HCT116 (cell line): ENCODE data around the gene AP3S1. TPM values are rescaled to one million over a fixed set of nuclear protein-coding genes. Genes with fewer than 3 reads are reported as not detected.

ENCODE experiments used
- ATAC-seq: fragments of 200-7000 bp; cut with Tn5 transposase; 2 replicates; pipeline ENCODE4 v1.9.1; 2020; ENCODE audit warnings: mild to moderate bottlenecking, moderate library complexity
- BruUV-seq: library from RNA; stranded (reverse); fragments of 400-500 nt; replicated peaks from 2 replicates; lab custom pipeline; 2021; lab: Mats Ljungman, UMichigan
- CTCF ChIA-PET: fragments of 300-600 bp; sonication (Branson Sonifier 250); formaldehyde crosslinking; loops from one replicate; lab custom pipeline; 2021; ENCODE audit warnings: antibody characterized with exemption; lab: Charles Lee
- POLR2A ChIA-PET: fragments of 300-600, 350-600 bp; sonication (Branson Sonifier 250); formaldehyde crosslinking; loops from one replicate; lab custom pipeline; 2021; ENCODE audit warnings: antibody characterized with exemption; lab: Charles Lee
- RAD21 ChIA-PET, 2 experiments: fragments of 300-600 bp; sonication (Branson Sonifier 250); formaldehyde crosslinking; loops; one replicate each; lab custom pipeline; 2023; ENCODE audit warnings: low total read pairs in 2 of 2; ENCODE audit not compliant: uncharacterized antibody in 2 of 2, unreplicated experiment in 2 of 2, low non-redundant PET in 1 of 2; lab: Charles Lee
- DNase-seq: peaks from one replicate; pipeline ENCODE4 v3.0.0-alpha.2; 2010; ENCODE audit warnings: low read depth, low spot score
- H2AFZ ChIP-seq: fragments of 200-600 bp; shearing (Covaris generic), sonication (generic); 2 replicates; pipeline ENCODE4 v1.6.1; 2017; ENCODE audit warnings: low read depth, mixed run types, mixed read lengths, antibody characterized with exemption, low read length; ENCODE audit not compliant: poor library complexity, severe bottlenecking
- H3K27ac ChIP-seq: 2 replicates; pipeline ENCODE4 v1.5.1; 2012; ENCODE audit warnings: low read depth, low read length
- H3K27me3 ChIP-seq: fragments of 200-600 bp; sonication (generic); 2 replicates; pipeline ENCODE4 v1.6.1; 2016; ENCODE audit warnings: mixed run types, low read length, mixed read lengths; ENCODE audit not compliant: insufficient read depth
- H3K36me3 ChIP-seq, 2 experiments: fragments of 200-500 bp in 1 of 2; fragments of 200-600 bp in 1 of 2; sonication (Bioruptor generic) in 1 of 2; sonication (generic) in 1 of 2; 2 replicates each; pipeline versions ENCODE4 v1.5.1 to v1.6.1; 2014 to 2016; ENCODE audit warnings: low read length in 2 of 2, inconsistent platforms in 1 of 2, mixed read lengths in 1 of 2, mixed run types in 1 of 2; ENCODE audit not compliant: insufficient read depth in 2 of 2, control insufficient read depth in 1 of 2
- H3K4me1 ChIP-seq, 2 experiments: fragments of 200-600 bp in 1 of 2; sonication (generic) in 1 of 2; 2 replicates each; pipeline versions ENCODE4 v1.5.1 to v1.6.1; 2012 to 2017; ENCODE audit warnings: low read length in 2 of 2, inconsistent platforms in 1 of 2, mild to moderate bottlenecking in 1 of 2, mixed read lengths in 1 of 2, mixed run types in 1 of 2, moderate library complexity in 1 of 2; ENCODE audit not compliant: insufficient read depth in 2 of 2, control insufficient read depth in 1 of 2
- H3K4me2 ChIP-seq: fragments of 200-600 bp; sonication (generic); 2 replicates; pipeline ENCODE4 v1.6.1; 2017; ENCODE audit warnings: mixed run types, low read length, mixed read lengths
- H3K4me3 ChIP-seq, 2 experiments: fragments of 200-600 bp in 1 of 2; sonication (generic) in 1 of 2; replicated peaks in 1 of 2; 2 replicates each; pipeline ENCODE4 v1.5.1; 2011 to 2016; ENCODE audit warnings: low read length in 2 of 2, control low read depth in 1 of 2, low read depth in 1 of 2, mild to moderate bottlenecking in 1 of 2, mixed read lengths in 1 of 2, mixed run types in 1 of 2
- H3K79me2 ChIP-seq: fragments of 200-600 bp; sonication (generic); 2 replicates; pipeline ENCODE4 v1.6.1; 2017; ENCODE audit warnings: mild to moderate bottlenecking, mixed run types, low read length, moderate library complexity, mixed read lengths; ENCODE audit not compliant: insufficient read depth
- H3K9ac ChIP-seq: fragments of 200-600 bp; sonication (generic); 2 replicates; pipeline ENCODE4 v1.6.1; 2016; ENCODE audit warnings: low read length, mixed read lengths
- H3K9me2 ChIP-seq: fragments of 200-600 bp; sonication (generic), shearing (Covaris generic); 2 replicates; pipeline ENCODE4 v1.6.1; 2017; ENCODE audit warnings: mixed run types, mild to moderate bottlenecking, moderate library complexity; ENCODE audit not compliant: insufficient read depth
- H3K9me3 ChIP-seq, 2 experiments: fragments of 200-500 bp in 1 of 2; fragments of 200-600 bp in 1 of 2; sonication (Bioruptor generic) in 1 of 2; sonication (generic) in 1 of 2; 2 replicates each; pipeline ENCODE4 v1.6.1; 2014 to 2017; ENCODE audit warnings: low read length in 2 of 2, mixed read lengths in 2 of 2, inconsistent platforms in 1 of 2, low read depth in 1 of 2, mild to moderate bottlenecking in 1 of 2, mixed run types in 1 of 2, moderate library complexity in 1 of 2; ENCODE audit not compliant: control insufficient read depth in 1 of 2, insufficient read depth in 1 of 2
- H4K20me1 ChIP-seq: fragments of 200-600 bp; sonication (generic), shearing (Covaris generic); 2 replicates; pipeline ENCODE4 v1.6.1; 2017; ENCODE audit warnings: mixed run types, mild to moderate bottlenecking, moderate library complexity; ENCODE audit not compliant: insufficient read depth
- CBX3 ChIP-seq: IDR thresholded peaks from 2 replicates; pipeline ENCODE4 v1.6.1; 2012; ENCODE audit warnings: low read depth
- CEBPB ChIP-seq: IDR thresholded peaks from 2 replicates; pipeline ENCODE4 v1.6.1; 2012; ENCODE audit warnings: low read depth
- CTCF ChIP-seq, 3 experiments: fragments of 200-600 bp in 1 of 3; sonication (generic) in 1 of 3; IDR thresholded peaks in 2 of 3; conservative IDR thresholded peaks in 1 of 3; 2 replicates each; pipeline ENCODE4 v1.5.1; 2012 to 2017; ENCODE audit warnings: low read depth in 2 of 3, low read length in 2 of 3, antibody characterized with exemption in 1 of 3, borderline replicate concordance in 1 of 3, control low read depth in 1 of 3, mild to moderate bottlenecking in 1 of 3, mixed read lengths in 1 of 3, mixed run types in 1 of 3, moderate library complexity in 1 of 3; ENCODE audit not compliant: insufficient read depth in 1 of 3
- ELF1 ChIP-seq: IDR thresholded peaks from 2 replicates; pipeline ENCODE4 v1.6.1; 2012; ENCODE audit warnings: low read depth, borderline replicate concordance
- EZH2 ChIP-seq: fragments of 200-600 bp; sonication (generic); IDR thresholded peaks from 2 replicates; pipeline ENCODE4 v1.6.1; 2017; ENCODE audit warnings: antibody characterized with exemption, mixed run types
- EZH2phosphoT487 ChIP-seq: fragments of 200-600 bp; IDR thresholded peaks from 2 replicates; pipeline ENCODE4 v1.6.1; 2018; ENCODE audit warnings: antibody characterized with exemption, borderline replicate concordance
- FOSL1 ChIP-seq: IDR thresholded peaks from 2 replicates; pipeline ENCODE4 v1.6.1; 2012; ENCODE audit warnings: low read depth
- JUND ChIP-seq: IDR thresholded peaks from 2 replicates; pipeline ENCODE4 v1.6.1; 2012
- POLR2A ChIP-seq: IDR thresholded peaks from 2 replicates; pipeline ENCODE4 v1.7.0; 2011; ENCODE audit warnings: borderline replicate concordance; ENCODE audit not compliant: insufficient read depth, insufficient read length; ENCODE audit errors: extremely low read depth
- POLR2AphosphoS5 ChIP-seq: IDR thresholded peaks from 2 replicates; pipeline ENCODE4 v1.6.1; 2011; ENCODE audit warnings: mild to moderate bottlenecking, low read depth, low read length, moderate library complexity
- RAD21 ChIP-seq: IDR thresholded peaks from 2 replicates; pipeline ENCODE4 v1.6.1; 2012; ENCODE audit warnings: low read depth, mild to moderate bottlenecking
- SIN3A ChIP-seq: IDR thresholded peaks from 2 replicates; pipeline ENCODE4 v1.6.1; 2012; ENCODE audit warnings: low read depth
- SP1 ChIP-seq: IDR thresholded peaks from 2 replicates; pipeline ENCODE4 v1.6.1; 2012; ENCODE audit warnings: low read depth
- SRF ChIP-seq: IDR thresholded peaks from 2 replicates; pipeline ENCODE4 v1.6.1; 2012; ENCODE audit warnings: low read depth
- TCF7L2 ChIP-seq: IDR thresholded peaks from 2 replicates; pipeline ENCODE4 v1.7.0; 2011; ENCODE audit warnings: borderline replicate concordance, inconsistent platforms; ENCODE audit not compliant: insufficient read depth, insufficient read length; ENCODE audit errors: extremely low read depth
- ZNF274 ChIP-seq: fragments of 200-500 bp; sonication (Bioruptor generic); IDR thresholded peaks from 2 replicates; pipeline ENCODE4 v1.6.1; 2014; ENCODE audit warnings: mild to moderate bottlenecking, low read depth, low read length, inconsistent platforms
- intact Hi-C: fragments of 100-400 bp; cut with micrococcal nuclease; formaldehyde crosslinking; loops from 2 replicates; pipeline ENCODE4 v1.10.0; 2022
- total RNA-seq: library from RNA; stranded (reverse); gene quantifications from one replicate; pipeline ENCODE4 v1.2.1, GENCODE V29; 2021; ENCODE audit not compliant: unreplicated experiment
- TF ChIP-seq, protein P1 (sequence below): IDR thresholded peaks from 2 replicates; pipeline ENCODE4 v1.6.1; 2012
- TF ChIP-seq, protein P2 (sequence below): IDR thresholded peaks from 2 replicates; pipeline ENCODE4 v1.6.1; 2012; ENCODE audit warnings: low read depth

The AP3S1 gene
- total RNA-seq, 1 experiment from 2014 or later: 432 TPM

DNA sequence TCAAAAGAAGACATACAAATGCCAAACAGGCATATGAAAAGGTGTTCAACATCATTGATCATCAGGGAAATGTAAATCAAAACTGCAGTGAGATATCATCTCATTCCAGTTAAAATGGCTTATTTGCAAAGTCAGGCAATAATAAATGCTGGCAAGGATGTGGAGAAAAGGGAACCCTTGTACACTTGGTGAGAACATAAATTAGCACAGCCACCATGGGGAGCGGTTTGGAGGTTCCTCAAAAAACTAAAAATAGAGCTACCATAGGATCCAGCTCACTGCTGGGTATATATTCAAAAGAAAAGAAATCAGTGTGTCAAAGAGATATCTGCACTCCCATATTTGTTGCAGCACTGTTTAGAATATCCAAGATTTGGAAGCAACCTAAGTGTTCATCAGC lies 50.3 kb downstream of the AP3S1 start (continued):
- TF ChIP-seq, protein P1, sequence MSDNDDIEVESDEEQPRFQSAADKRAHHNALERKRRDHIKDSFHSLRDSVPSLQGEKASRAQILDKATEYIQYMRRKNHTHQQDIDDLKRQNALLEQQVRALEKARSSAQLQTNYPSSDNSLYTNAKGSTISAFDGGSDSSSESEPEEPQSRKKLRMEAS: no peak
- TF ChIP-seq CBX3: no peak

DNA sequence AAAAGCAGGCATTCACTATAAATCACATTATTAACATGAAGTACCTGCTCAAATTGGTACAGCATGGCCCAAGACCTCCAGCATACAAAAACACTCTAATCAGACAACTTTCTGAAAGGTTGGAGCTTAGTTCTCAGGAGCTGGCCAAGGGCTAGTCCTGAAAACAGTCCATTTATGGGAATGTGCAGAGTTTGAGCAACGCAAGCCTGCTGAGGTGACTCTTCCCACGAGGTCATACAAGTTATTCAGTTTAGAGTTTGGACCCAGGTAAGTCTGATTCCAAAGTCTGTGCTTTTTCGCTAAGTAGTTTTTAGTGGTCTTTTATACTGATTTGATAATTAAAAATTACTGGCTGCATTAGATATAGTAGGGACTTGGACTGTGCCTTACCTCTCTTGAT lies 52.6 kb downstream of the AP3S1 start:
- Histone ChIP-seq H2AFZ (no peak overlapping the region), H3K27ac (no peak overlapping the region), H3K27me3 (no peaks in the 10 kb centered on the region), H3K4me3 (no peak overlapping the region), H3K36me3 (peaks cover 0 to 24% of the 10 kb centered on the region in 2 experiments; a peak in 2 of 4 replicates), H3K4me1 (peaks cover 0 to 62% of the 10 kb centered on the region in 2 experiments; a peak in 2 of 4 replicates), H3K4me2 (no peak overlapping the region), H3K9me2 (no peaks in the 10 kb centered on the region), H3K9me3 (no peaks in the 10 kb centered on the region), H3K9ac (no peak overlapping the region), H4K20me1 (no peaks in the 10 kb centered on the region; the same call in 1 of the 2 replicates), H3K79me2 (peaks cover 100% of the 10 kb centered on the region)
- TF ChIP-seq CEBPB (no peak), EZH2 (no peak), FOSL1 (no peak), POLR2A (no peak), SP1 (no peak), CBX3 (no peak), ZNF274 (no peak), CTCF (IDR thresholded peaks at IDR 0.05 in 2 of 3, conservative IDR thresholded peaks at IDR 0.05 in 1 of 3; ENCODE audit: borderline replicate concordance in 1 of 3, insufficient read depth in 1 of 3, low read depth in 2 of 3, low read length in 2 of 3) (no peak), SIN3A (no peak), JUND (no peak), ELF1 (no peak), RAD21 (no peak), TCF7L2 (no peak), POLR2AphosphoS5 (no peak), SRF (no peak), EZH2phosphoT487 (no peak)
- TF ChIP-seq, protein P1: no peak
- TF ChIP-seq, protein P2, sequence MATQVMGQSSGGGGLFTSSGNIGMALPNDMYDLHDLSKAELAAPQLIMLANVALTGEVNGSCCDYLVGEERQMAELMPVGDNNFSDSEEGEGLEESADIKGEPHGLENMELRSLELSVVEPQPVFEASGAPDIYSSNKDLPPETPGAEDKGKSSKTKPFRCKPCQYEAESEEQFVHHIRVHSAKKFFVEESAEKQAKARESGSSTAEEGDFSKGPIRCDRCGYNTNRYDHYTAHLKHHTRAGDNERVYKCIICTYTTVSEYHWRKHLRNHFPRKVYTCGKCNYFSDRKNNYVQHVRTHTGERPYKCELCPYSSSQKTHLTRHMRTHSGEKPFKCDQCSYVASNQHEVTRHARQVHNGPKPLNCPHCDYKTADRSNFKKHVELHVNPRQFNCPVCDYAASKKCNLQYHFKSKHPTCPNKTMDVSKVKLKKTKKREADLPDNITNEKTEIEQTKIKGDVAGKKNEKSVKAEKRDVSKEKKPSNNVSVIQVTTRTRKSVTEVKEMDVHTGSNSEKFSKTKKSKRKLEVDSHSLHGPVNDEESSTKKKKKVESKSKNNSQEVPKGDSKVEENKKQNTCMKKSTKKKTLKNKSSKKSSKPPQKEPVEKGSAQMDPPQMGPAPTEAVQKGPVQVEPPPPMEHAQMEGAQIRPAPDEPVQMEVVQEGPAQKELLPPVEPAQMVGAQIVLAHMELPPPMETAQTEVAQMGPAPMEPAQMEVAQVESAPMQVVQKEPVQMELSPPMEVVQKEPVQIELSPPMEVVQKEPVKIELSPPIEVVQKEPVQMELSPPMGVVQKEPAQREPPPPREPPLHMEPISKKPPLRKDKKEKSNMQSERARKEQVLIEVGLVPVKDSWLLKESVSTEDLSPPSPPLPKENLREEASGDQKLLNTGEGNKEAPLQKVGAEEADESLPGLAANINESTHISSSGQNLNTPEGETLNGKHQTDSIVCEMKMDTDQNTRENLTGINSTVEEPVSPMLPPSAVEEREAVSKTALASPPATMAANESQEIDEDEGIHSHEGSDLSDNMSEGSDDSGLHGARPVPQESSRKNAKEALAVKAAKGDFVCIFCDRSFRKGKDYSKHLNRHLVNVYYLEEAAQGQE: no peak; the same call in 1 of the 2 replicates
- DNase-seq (no peak), ATAC-seq (no peak)
- POLR2A ChIA-PET: no interaction called here
- RAD21 ChIA-PET: no interaction called here
- CTCF ChIA-PET: no interaction called here
- BruUV-seq: no TSS peak
- intact Hi-C loops: no loop called here
